ENCODE results near the gene ADCYAP1R1.

DNA sequence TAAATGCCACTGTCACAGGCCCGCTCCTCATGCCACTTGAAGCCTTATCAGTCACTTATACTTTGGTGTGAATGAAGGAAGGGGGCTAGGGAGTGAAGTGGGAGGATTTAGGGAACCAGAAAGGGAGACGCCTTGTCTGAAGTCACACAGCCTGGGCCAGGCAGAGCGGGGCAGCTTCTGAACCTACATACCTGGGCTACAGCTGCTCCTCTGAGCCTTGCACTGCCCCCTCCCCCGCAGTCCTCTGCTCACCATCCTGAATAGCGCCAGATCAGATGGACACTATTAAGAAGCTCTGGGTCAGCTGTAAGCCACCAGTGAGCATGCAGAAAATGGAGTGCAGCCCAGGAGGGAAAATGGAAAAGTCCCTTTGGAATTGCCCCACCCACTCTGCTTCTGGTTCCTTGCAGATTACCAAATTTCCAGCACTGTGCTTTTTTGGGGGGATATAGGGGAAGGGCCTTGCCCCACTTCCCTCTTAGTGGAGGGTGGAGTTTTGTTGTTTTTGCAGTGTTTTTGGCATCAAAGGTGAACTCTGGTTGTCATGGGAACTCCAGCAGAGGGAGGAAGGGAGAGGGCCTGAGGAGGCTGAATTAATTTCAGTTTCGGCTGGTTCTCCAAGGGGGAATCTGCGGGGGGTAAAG, 35.0 kb upstream of the ADCYAP1R1 start:
- TF ChIP-seq TAF1 (IDR thresholded peaks at IDR 0.05; ENCODE audit: low read depth, low read length) (no peak), POLR2A (IDR thresholded peaks at IDR 0.05; ENCODE audit: low read depth, low read length) (no peak), POLR2AphosphoS5 (IDR thresholded peaks at IDR 0.05; ENCODE audit: low read depth, low read length) (no peak), SPI1 (IDR thresholded peaks at IDR 0.05; ENCODE audit: low read depth, low read length) (no peak), POU2F2 (IDR thresholded peaks at IDR 0.05; ENCODE audit: low read depth, low read length) (no peak), PAX5 (IDR thresholded peaks at IDR 0.05; ENCODE audit: insufficient read depth, low read length, severe bottlenecking) (no peak)
